Measurements from ENCODE around the gene SCD5.

The SCD5 gene

GRCh38 chr4:82630079-82630478 is 168.5 kb downstream of the SCD5 start:
- DNase-seq (ENCODE audit: low read depth in 2 of 2), result no peak

GRCh38 chr4:82629238-82630000 is 169.2 kb downstream of the SCD5 start:
- no peak for DNase-seq (ENCODE audit: low read depth in 2 of 2)

GRCh38 chr4:82626251-82626868 is 172.2 kb downstream of the SCD5 start:
- DNase-seq (ENCODE audit: low read depth in 2 of 2), result no peak

GRCh38 chr4:82624819-82625218 is 173.8 kb downstream of the SCD5 start:
- no peak for DNase-seq (ENCODE audit: low read depth in 2 of 2)

- DNase-seq (ENCODE audit: low read depth in 2 of 2), result no peak
Measured at GRCh38 chr4:82623121-82623683, 175.4 kb downstream of the SCD5 start.

GRCh38 chr4:82621251-82621650 is 177.3 kb downstream of the SCD5 start:
- DNase-seq (ENCODE audit: low read depth in 2 of 2), result no peak

GRCh38 chr4:82620126-82620735 is 178.4 kb downstream of the SCD5 start:
- no peak for DNase-seq (ENCODE audit: low read depth in 2 of 2)

GRCh38 chr4:82618103-82618720 is 180.4 kb downstream of the SCD5 start:
- no peak for DNase-seq (ENCODE audit: low read depth in 2 of 2)

GRCh38 chr4:82614838-82615449 is 183.7 kb downstream of the SCD5 start:
- DNase-seq (ENCODE audit: low read depth in 2 of 2), result no peak

GRCh38 chr4:82613121-82613520 is 185.5 kb downstream of the SCD5 start:
- DNase-seq (ENCODE audit: low read depth in 2 of 2), result no peak

- no peak for DNase-seq (ENCODE audit: low read depth in 2 of 2)
Measured at GRCh38 chr4:82611982-82612381, 186.6 kb downstream of the SCD5 start.

GRCh38 chr4:82611527-82611926 is 187.1 kb downstream of the SCD5 start:
- DNase-seq (ENCODE audit: low read depth in 2 of 2), result no peak

- no peak for DNase-seq (ENCODE audit: low read depth in 2 of 2)
Measured at GRCh38 chr4:82610041-82610440, 188.6 kb downstream of the SCD5 start.

- DNase-seq (ENCODE audit: low read depth in 2 of 2), result no peak
Measured at GRCh38 chr4:82606622-82607021, 192.0 kb downstream of the SCD5 start.

GRCh38 chr4:82604522-82604921 is 194.1 kb downstream of the SCD5 start:
- DNase-seq (ENCODE audit: low read depth in 2 of 2), result no peak

GRCh38 chr4:82601242-82602015 is 197.2 kb downstream of the SCD5 start:
- DNase-seq (ENCODE audit: low read depth in 2 of 2), result no peak

GRCh38 chr4:82599336-82599735 is 199.3 kb downstream of the SCD5 start:
- DNase-seq (ENCODE audit: low read depth in 2 of 2), result no peak

GRCh38 chr4:82594456-82594855 is 204.1 kb downstream of the SCD5 start:
- DNase-seq (ENCODE audit: low read depth in 2 of 2), result no peak

GRCh38 chr4:82593411-82593810 is 205.2 kb downstream of the SCD5 start:
- DNase-seq (ENCODE audit: low read depth in 2 of 2), result no peak

- no peak for DNase-seq (ENCODE audit: low read depth in 2 of 2)
Measured at GRCh38 chr4:82592639-82593038, 206.0 kb downstream of the SCD5 start.

GRCh38 chr4:82591592-82591991 is 207.0 kb downstream of the SCD5 start:
- no peak for DNase-seq (ENCODE audit: low read depth in 2 of 2)

All from activated CD8-positive, alpha-beta memory T cell treated with anti-CD3 and anti-CD28 coated beads for 4 hours (primary cell).